Measurements from ENCODE around the gene TBK1.

TBK1 gene

GRCh38 chr12:64446295-64446694 is 5.6 kb upstream of the TBK1 start:
- Histone ChIP-seq H3K27ac (no peak overlapping the region), H3K36me3 (peaks cover 57% of the 10 kb centered on the region)
- no peak for TF ChIP-seq CTCF (IDR thresholded peaks at IDR 0.05; ENCODE audit: low read depth, low read length)

GRCh38 chr12:64450057-64450640 is 1.8 kb upstream of the TBK1 start:
- peaks cover 34% of the 10 kb centered on the region for H3K36me3 ChIP-seq
- no peak for TF ChIP-seq CTCF (IDR thresholded peaks at IDR 0.05; ENCODE audit: low read depth, low read length)
- no peaks in the 10 kb centered on the region for H3K27me3 ChIP-seq (ENCODE audit: insufficient read depth, low read depth, severe bottlenecking)
- H3K9me3 ChIP-seq (ENCODE audit: severe bottlenecking) = no peaks in the 10 kb centered on the region
- H3K4me3 ChIP-seq (ENCODE audit: low read depth, low read length) = no peak overlapping the region
- no peak overlapping the region for H3K27ac ChIP-seq
- DNase-seq = peak; percentile 18

More at GRCh38 chr12:64446295-64446694, 5.6 kb upstream of the TBK1 start:
- Histone ChIP-seq H3K9me3 (ENCODE audit: severe bottlenecking) (no peaks in the 10 kb centered on the region), H3K27me3 (ENCODE audit: insufficient read depth, low read depth, severe bottlenecking) (no peaks in the 10 kb centered on the region), H3K4me3 (ENCODE audit: low read depth, low read length) (no peak overlapping the region)
- DNase-seq = no peak

GRCh38 chr12:64450711-64451486 is 1.0 kb upstream of the TBK1 start:
- Histone ChIP-seq H3K27me3 (ENCODE audit: insufficient read depth, low read depth, severe bottlenecking) (no peaks in the 10 kb centered on the region), H3K9me3 (ENCODE audit: severe bottlenecking) (no peaks in the 10 kb centered on the region), H3K4me3 (ENCODE audit: low read depth, low read length) (peak overlapping the region; percentile 99), H3K36me3 (peaks cover 33% of the 10 kb centered on the region), H3K27ac (peak overlapping the region; percentile 96)
- TF ChIP-seq CTCF (IDR thresholded peaks at IDR 0.05; ENCODE audit: low read depth, low read length) = no peak
- peak; percentile 43 for DNase-seq

- H3K9me3 ChIP-seq (ENCODE audit: severe bottlenecking) = no peaks in the 10 kb centered on the region
- TF ChIP-seq CTCF (IDR thresholded peaks at IDR 0.05; ENCODE audit: low read depth, low read length) = no peak
- H3K27ac ChIP-seq = peak overlapping the region; percentile 96
- no peak for DNase-seq
- H3K36me3 ChIP-seq = peaks cover 26% of the 10 kb centered on the region
- peak overlapping the region; percentile 99 for H3K4me3 ChIP-seq (ENCODE audit: low read depth, low read length)
- no peaks in the 10 kb centered on the region for H3K27me3 ChIP-seq (ENCODE audit: insufficient read depth, low read depth, severe bottlenecking)
These were observed 824 bp downstream of the TBK1 start for GRCh38 chr12:64452559-64453329.

- no peak for TF ChIP-seq CTCF (IDR thresholded peaks at IDR 0.05; ENCODE audit: low read depth, low read length)
- no peak for DNase-seq
- H3K4me3 ChIP-seq (ENCODE audit: low read depth, low read length) = no peak overlapping the region
These were observed 3.6 kb downstream of the TBK1 start for GRCh38 chr12:64455506-64455905.

More at GRCh38 chr12:64455506-64455905, 3.6 kb downstream of the TBK1 start:
- Histone ChIP-seq H3K27ac (no peak overlapping the region), H3K9me3 (ENCODE audit: severe bottlenecking) (no peaks in the 10 kb centered on the region), H3K36me3 (peaks cover 35% of the 10 kb centered on the region), H3K27me3 (ENCODE audit: insufficient read depth, low read depth, severe bottlenecking) (no peaks in the 10 kb centered on the region)

Measured in WERI-Rb-1 (cell line).